Thoracic aorta (tissue), 2 donors: ENCODE data around the gene NUP153. TPM values are rescaled to one million over a fixed set of nuclear protein-coding genes. Genes with fewer than 3 reads are reported as not detected.

Experiments used
- ATAC-seq: fragments of 150-250 bp; one replicate; pipeline ENCODE4 v1.8.0; 2017; ENCODE audit warnings: low read depth; ENCODE audit not compliant: insufficient number of reproducible peaks, low FRiP score
- DNase-seq: peaks from one replicate; pipeline ENCODE4 v3.0.0-alpha.2; 2020; ENCODE audit warnings: low spot score
- H3K27ac ChIP-seq, 2 donors: fragments of 200-600 bp; sonication (generic); 1 replicate in 1 of 2; 2 replicates in 1 of 2; pipeline ENCODE4 v1.5.1; 2016; ENCODE audit warnings: mild to moderate bottlenecking in 2 of 2, moderate library complexity in 2 of 2
- H3K27me3 ChIP-seq: fragments of 200-600 bp; sonication (generic); replicated peaks from 2 replicates; pipeline ENCODE4 v1.6.0; 2016; ENCODE audit warnings: mild to moderate bottlenecking; ENCODE audit not compliant: insufficient read depth
- H3K36me3 ChIP-seq: fragments of 200-600 bp; sonication (generic); one replicate; pipeline ENCODE4 v1.5.1; 2016
- H3K4me1 ChIP-seq, 2 donors: fragments of 200-600 bp; sonication (generic); 1 replicate in 1 of 2; 2 replicates in 1 of 2; pipeline versions ENCODE4 v1.5.1 to v1.6.0; 2016; ENCODE audit warnings: low read depth in 2 of 2, mild to moderate bottlenecking in 1 of 2; ENCODE audit not compliant: control insufficient read depth in 1 of 2
- H3K4me3 ChIP-seq: fragments of 200-600 bp; sonication (generic); 2 replicates; pipeline ENCODE4 v1.5.1; 2016; ENCODE audit warnings: mild to moderate bottlenecking
- H3K9me3 ChIP-seq: fragments of 200-600 bp; sonication (generic); 2 replicates; pipeline ENCODE4 v1.5.1; 2016
- total RNA-seq, 2 donors: library from RNA; depleted of rRNA; stranded (reverse); fragments of >200 nt; gene quantifications; one replicate each; pipeline versions ENCODE4 v1.1.0 to v1.2.3, GENCODE V29; 2016
- TF ChIP-seq, protein P1 (sequence below): fragments of 200-600 bp; sonication (generic); IDR thresholded peaks from one replicate; pipeline ENCODE4 v1.5.1; 2019; ENCODE audit warnings: antibody characterized with exemption

The NUP153 gene
- total RNA-seq, 2 donors from 2014 or later: 31.5 to 44.6 TPM

DNA sequence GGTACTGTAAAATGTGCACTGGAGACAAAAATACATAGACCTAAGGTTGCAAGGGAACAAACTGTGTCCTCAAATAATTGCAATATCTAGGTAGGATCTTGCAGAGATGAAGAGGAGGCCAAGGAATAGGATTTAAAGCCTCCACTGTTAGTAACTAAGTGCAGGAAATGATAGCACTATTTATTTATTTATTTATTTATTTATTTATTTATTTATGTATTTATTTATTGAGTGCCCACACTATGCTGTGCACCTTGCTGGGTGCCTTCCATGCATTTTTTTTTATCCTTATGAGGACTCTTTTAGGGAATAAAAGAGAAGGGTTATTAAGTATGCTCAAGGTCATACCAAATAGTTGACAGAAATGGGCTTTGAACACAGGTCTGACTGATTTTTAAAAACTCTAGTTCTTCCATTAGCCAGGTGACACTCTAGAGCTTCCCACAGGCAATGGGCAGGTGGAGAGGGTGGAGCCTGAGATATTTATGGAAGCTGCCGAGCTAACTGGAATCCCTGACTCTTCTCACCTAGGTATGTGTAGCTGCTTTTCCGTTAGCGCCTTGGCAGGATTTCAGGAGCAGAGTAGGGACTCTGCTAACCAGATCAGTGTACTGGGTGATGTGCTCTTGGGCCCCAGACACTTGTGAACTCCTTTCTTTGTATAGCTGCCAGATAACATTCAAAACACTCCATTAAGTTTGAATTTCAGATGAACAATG lies 12.8 kb upstream of the NUP153 start:
- no peak for DNase-seq
- no peaks in the 10 kb centered on the region for H3K27me3 ChIP-seq
- TF ChIP-seq, protein P1, sequence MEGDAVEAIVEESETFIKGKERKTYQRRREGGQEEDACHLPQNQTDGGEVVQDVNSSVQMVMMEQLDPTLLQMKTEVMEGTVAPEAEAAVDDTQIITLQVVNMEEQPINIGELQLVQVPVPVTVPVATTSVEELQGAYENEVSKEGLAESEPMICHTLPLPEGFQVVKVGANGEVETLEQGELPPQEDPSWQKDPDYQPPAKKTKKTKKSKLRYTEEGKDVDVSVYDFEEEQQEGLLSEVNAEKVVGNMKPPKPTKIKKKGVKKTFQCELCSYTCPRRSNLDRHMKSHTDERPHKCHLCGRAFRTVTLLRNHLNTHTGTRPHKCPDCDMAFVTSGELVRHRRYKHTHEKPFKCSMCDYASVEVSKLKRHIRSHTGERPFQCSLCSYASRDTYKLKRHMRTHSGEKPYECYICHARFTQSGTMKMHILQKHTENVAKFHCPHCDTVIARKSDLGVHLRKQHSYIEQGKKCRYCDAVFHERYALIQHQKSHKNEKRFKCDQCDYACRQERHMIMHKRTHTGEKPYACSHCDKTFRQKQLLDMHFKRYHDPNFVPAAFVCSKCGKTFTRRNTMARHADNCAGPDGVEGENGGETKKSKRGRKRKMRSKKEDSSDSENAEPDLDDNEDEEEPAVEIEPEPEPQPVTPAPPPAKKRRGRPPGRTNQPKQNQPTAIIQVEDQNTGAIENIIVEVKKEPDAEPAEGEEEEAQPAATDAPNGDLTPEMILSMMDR: no peak
- no peak overlapping the region for H3K27ac ChIP-seq
- peaks cover 5 to 12% of the 10 kb centered on the region in 2 donors for H3K4me1 ChIP-seq
- no peak overlapping the region for H3K4me3 ChIP-seq
- ATAC-seq: no peak
- no peaks in the 10 kb centered on the region for H3K9me3 ChIP-seq
- no peaks in the 10 kb centered on the region for H3K36me3 ChIP-seq

DNA sequence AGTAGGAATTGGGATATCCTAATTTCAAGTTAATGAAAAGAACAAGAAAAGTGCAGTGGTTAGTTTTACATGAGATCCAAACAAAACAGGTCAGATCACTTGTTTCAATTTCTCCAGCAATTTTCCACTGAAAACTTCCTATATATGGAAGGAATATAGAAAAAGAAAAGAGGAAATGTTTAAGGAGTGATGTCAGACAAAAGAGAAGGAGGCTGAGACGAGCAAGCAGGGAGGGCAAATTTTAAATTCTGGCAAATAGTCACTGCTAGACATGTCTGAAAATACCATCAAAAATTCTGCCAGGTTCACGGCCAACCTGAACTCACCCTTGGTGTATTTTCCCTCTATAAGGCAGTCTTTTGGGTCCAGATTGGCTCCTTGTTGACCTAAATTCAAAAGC lies 9.5 kb upstream of the NUP153 start:
- peak overlapping the region in 1 of 2 donors; percentile 33 for H3K27ac ChIP-seq

DNA sequence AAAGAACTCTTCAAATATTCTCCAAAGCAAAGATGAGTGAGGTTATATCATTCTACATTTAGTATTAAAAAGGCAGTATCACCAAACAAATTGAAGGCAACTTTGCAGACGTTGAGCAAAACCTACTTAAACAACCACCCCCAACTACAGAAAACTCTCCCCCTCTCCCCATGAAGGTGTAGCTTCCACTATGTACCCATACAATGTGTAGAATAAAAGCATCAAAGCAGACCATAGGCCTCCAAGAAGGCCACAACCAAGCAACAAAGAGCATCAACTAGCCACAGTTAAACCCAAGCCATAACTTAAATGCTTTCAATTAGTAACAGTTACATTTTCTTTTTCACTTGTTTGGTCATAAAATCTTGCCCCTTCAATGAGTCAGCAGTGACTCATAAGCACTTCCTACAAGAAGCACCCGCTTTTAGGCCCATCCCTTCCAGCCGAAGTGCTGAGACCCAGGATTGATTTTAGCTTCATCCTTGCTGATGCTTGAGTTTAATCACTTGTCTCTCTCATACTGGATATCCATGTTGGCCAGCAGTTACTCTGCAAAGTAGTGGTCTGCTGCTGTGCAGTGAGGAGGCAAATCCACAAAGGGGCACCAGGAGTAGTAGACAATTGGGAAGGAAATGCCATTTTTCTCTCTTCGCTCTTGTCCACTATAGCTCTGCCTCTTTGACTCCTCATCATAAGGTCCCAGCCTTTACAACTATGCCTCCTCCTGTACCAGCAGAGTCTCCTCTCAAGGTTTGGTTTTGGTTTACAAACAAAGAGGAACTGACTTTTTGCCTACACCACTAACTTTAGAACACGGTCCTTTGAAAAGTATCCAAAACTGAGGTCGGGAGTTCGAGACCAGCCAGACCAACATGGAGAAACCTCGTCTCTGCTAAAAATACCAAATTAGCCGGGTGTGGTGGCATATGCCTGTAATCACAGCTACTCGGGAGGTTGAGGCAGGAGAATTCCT lies 8.4 kb upstream of the NUP153 start:
- Histone ChIP-seq H3K36me3 (no peaks in the 10 kb centered on the region), H3K4me1 (peaks cover 9 to 12% of the 10 kb centered on the region in 2 donors), H3K4me3 (no peak overlapping the region), H3K27me3 (no peaks in the 10 kb centered on the region), H3K9me3 (no peaks in the 10 kb centered on the region), H3K27ac (peak overlapping the region in 1 of 2 donors; percentile 33)
- no peak for DNase-seq
- TF ChIP-seq, protein P1: no peak
- ATAC-seq: peak; percentile 43

More for the DNA sequence above, 9.5 kb upstream of the NUP153 start:
- TF ChIP-seq, protein P1: no peak
- Histone ChIP-seq H3K4me3 (peak overlapping the region; percentile 32), H3K36me3 (no peaks in the 10 kb centered on the region), H3K27me3 (no peaks in the 10 kb centered on the region), H3K4me1 (peaks cover 9 to 12% of the 10 kb centered on the region in 2 donors), H3K9me3 (no peaks in the 10 kb centered on the region)
- ATAC-seq: no peak
- no peak for DNase-seq

DNA sequence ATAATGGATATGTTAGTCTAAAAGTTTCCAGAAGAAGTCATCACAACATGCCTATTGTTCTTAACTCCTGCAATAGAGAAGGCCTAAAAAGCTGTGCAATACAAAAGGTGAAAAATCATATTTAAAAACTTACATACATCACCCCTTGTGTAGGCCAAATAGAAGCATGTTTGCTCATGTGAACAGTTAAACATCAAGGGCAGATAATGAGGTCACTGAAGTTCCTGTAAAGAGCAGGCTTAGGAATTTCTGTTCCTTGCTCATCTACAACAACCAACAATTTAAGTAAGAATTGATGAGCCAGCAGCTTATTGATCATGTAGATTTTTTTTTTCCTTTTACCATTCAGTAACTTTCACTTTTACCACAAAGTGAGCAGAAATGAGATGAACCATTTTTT lies 7.5 kb upstream of the NUP153 start:
- H3K4me3 ChIP-seq: no peak overlapping the region
- TF ChIP-seq, protein P1: no peak
- no peaks in the 10 kb centered on the region for H3K9me3 ChIP-seq
- H3K4me1 ChIP-seq: peaks cover 9 to 12% of the 10 kb centered on the region in 2 donors
- ATAC-seq (no peak), DNase-seq (no peak)
- H3K36me3 ChIP-seq: no peaks in the 10 kb centered on the region
- H3K27me3 ChIP-seq: no peaks in the 10 kb centered on the region
- H3K27ac ChIP-seq: no peak overlapping the region

DNA sequence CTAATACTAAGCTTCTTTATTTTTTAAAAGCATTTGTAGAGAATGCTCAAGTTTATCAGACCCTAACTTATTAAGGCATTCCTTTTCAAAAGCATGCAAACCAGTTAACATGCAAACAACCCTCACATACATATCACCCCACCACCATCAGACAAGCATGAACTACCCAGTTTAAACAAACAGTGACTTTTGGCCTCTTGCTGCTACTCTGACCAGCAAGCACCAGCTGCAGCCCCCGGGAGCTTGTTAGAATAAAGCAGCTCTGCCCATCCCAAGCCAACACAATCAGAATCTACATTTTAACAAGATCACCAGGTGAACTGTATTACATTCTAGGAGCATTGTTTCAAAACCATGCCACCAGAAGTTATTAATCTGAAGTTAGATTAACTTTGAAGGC lies 5.9 kb upstream of the NUP153 start:
- H3K9me3 ChIP-seq: no peaks in the 10 kb centered on the region
- no peak overlapping the region for H3K27ac ChIP-seq
- TF ChIP-seq, protein P1: no peak
- no peaks in the 10 kb centered on the region for H3K36me3 ChIP-seq
- no peak overlapping the region for H3K4me3 ChIP-seq
- no peak for ATAC-seq
- peaks cover 9 to 13% of the 10 kb centered on the region in 2 donors for H3K4me1 ChIP-seq
- H3K27me3 ChIP-seq: no peaks in the 10 kb centered on the region
- DNase-seq: no peak
